Astrocyte (in vitro differentiated cells and primary cell): Measurements from ENCODE around the gene IQSEC3.

Experiments used
- EZH2 ChIP-seq: IDR thresholded peaks from 2 replicates; pipeline ENCODE4 v1.6.1; 2012; ENCODE audit warnings: mild to moderate bottlenecking, low read length, inconsistent platforms; ENCODE audit not compliant: insufficient read depth
- TF ChIP-seq, protein P1 (sequence below): IDR thresholded peaks from 2 replicates; pipeline ENCODE4 v1.5.1; 2011; ENCODE audit warnings: low read depth, mild to moderate bottlenecking, inconsistent platforms, low read length, moderate library complexity; ENCODE audit not compliant: insufficient read depth

DNA sequence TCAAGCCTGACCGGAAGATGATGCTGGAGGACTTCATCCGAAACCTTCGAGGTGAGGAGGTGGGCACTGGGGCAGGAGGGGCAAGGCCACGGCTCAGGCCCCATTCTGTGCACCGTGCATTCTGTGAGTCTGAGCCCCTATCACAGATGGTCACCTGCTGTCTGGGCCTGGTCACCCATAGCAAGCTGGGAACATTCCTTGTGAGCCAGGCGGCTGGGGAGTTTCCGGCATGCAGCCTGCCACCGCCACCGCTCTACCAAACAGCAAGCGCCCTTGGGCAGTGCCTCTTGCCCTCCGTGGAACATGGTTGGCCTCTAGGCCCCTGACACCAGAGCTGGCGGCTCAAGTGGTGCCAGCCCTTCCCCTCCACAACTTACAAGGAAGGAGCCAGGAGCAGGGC lies 91.1 kb downstream of the IQSEC3 start:
- TF ChIP-seq, protein P1, sequence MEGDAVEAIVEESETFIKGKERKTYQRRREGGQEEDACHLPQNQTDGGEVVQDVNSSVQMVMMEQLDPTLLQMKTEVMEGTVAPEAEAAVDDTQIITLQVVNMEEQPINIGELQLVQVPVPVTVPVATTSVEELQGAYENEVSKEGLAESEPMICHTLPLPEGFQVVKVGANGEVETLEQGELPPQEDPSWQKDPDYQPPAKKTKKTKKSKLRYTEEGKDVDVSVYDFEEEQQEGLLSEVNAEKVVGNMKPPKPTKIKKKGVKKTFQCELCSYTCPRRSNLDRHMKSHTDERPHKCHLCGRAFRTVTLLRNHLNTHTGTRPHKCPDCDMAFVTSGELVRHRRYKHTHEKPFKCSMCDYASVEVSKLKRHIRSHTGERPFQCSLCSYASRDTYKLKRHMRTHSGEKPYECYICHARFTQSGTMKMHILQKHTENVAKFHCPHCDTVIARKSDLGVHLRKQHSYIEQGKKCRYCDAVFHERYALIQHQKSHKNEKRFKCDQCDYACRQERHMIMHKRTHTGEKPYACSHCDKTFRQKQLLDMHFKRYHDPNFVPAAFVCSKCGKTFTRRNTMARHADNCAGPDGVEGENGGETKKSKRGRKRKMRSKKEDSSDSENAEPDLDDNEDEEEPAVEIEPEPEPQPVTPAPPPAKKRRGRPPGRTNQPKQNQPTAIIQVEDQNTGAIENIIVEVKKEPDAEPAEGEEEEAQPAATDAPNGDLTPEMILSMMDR, result no peak
- no peak for TF ChIP-seq EZH2
